DOHH2 (cell line): ENCODE data around the gene ORC3.

Source experiments
- EZH2phosphoT487 ChIP-seq: fragments of 200-600 bp; sonication (generic); IDR thresholded peaks from 2 replicates; pipeline ENCODE4 v1.6.1; 2017; ENCODE audit warnings: borderline replicate concordance, mild to moderate bottlenecking, antibody characterized with exemption, low read length, moderate library complexity, mixed read lengths
- TF ChIP-seq, protein P1 (sequence below): fragments of 200-600 bp; sonication (generic); IDR thresholded peaks from one replicate; pipeline ENCODE4 v1.5.1; 2014; ENCODE audit warnings: antibody characterized with exemption, mild to moderate bottlenecking, low read depth, low read length; ENCODE audit not compliant: poor library complexity, severe bottlenecking

DNA sequence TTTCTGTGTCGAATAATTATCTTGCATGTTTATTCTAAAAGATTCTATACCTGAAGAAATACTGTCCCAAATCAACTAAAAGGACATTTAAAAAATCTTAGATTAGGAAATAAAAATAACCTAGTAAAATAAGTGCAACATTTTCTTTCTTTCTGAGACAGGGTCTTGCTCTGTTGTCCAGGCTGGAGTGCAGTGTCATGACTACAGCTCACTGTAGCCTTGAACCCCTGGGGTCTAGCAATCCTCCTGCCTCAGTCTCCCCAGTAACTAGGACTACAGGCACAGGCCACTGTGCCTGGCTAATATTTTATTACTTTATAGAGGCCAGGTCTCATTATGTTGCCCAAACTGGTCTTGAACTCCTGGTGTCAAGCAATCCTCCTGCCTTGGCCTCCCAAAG is 48.9 kb upstream of the ORC3 start:
- no peak for TF ChIP-seq EZH2phosphoT487
- TF ChIP-seq, protein P1, sequence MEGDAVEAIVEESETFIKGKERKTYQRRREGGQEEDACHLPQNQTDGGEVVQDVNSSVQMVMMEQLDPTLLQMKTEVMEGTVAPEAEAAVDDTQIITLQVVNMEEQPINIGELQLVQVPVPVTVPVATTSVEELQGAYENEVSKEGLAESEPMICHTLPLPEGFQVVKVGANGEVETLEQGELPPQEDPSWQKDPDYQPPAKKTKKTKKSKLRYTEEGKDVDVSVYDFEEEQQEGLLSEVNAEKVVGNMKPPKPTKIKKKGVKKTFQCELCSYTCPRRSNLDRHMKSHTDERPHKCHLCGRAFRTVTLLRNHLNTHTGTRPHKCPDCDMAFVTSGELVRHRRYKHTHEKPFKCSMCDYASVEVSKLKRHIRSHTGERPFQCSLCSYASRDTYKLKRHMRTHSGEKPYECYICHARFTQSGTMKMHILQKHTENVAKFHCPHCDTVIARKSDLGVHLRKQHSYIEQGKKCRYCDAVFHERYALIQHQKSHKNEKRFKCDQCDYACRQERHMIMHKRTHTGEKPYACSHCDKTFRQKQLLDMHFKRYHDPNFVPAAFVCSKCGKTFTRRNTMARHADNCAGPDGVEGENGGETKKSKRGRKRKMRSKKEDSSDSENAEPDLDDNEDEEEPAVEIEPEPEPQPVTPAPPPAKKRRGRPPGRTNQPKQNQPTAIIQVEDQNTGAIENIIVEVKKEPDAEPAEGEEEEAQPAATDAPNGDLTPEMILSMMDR = no peak
